Sigmoid colon (tissue), 4 donors: ENCODE data around the gene CEP104.

Source experiments
- EP300 ChIP-seq, 4 donors: sonication (generic); formaldehyde crosslinking; IDR thresholded peaks; one replicate each; pipeline ENCODE4 v1.6.1; 2017; ENCODE audit warnings: antibody characterized with exemption in 4 of 4
- POLR2AphosphoS5 ChIP-seq, 4 donors: sonication (generic); formaldehyde crosslinking; IDR thresholded peaks; one replicate each; pipeline ENCODE4 v1.6.1; 2017; ENCODE audit warnings: antibody characterized with exemption in 4 of 4
- TF ChIP-seq, protein P1 (sequence below), 4 experiments: fragments of 450-650 bp in 3 of 4; fragments of 200-600 bp in 1 of 4; IDR thresholded peaks; one replicate each; pipeline ENCODE4 v1.5.1; 2016 to 2019; ENCODE audit warnings: antibody characterized with exemption in 4 of 4, mild to moderate bottlenecking in 3 of 4, moderate library complexity in 2 of 4

DNA sequence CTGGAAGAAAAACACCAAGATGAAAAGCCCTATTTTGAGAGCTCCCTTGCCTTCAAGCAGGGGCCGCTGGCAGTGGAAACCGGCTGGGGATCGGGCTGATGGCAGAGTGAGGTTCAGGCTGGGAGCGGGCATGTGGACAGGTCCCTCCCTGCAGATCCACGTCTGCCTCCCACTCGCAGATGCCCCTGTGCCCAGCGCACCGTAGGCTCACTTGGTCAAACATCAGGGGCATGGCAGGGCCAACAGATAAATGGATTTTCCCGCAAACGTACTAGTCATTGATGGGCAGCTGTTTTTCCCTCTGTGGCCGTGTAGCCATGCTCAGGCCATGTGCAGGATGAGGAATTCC lies 49.6 kb upstream of the CEP104 start:
- TF ChIP-seq, protein P1, sequence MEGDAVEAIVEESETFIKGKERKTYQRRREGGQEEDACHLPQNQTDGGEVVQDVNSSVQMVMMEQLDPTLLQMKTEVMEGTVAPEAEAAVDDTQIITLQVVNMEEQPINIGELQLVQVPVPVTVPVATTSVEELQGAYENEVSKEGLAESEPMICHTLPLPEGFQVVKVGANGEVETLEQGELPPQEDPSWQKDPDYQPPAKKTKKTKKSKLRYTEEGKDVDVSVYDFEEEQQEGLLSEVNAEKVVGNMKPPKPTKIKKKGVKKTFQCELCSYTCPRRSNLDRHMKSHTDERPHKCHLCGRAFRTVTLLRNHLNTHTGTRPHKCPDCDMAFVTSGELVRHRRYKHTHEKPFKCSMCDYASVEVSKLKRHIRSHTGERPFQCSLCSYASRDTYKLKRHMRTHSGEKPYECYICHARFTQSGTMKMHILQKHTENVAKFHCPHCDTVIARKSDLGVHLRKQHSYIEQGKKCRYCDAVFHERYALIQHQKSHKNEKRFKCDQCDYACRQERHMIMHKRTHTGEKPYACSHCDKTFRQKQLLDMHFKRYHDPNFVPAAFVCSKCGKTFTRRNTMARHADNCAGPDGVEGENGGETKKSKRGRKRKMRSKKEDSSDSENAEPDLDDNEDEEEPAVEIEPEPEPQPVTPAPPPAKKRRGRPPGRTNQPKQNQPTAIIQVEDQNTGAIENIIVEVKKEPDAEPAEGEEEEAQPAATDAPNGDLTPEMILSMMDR (IDR thresholded peaks at IDR 0.05): no peak
- TF ChIP-seq POLR2AphosphoS5 (IDR thresholded peaks at IDR 0.05): no peak
- no peak for TF ChIP-seq EP300 (IDR thresholded peaks at IDR 0.05)
